GM12875 (cell line): ENCODE results near the gene UPP2.

Experiments used
- H3K4me3 ChIP-seq: one replicate; pipeline ENCODE4 v1.5.1; 2011; ENCODE audit warnings: low read depth, low read length, control low read depth
- CTCF ChIP-seq: IDR thresholded peaks from 2 replicates; pipeline ENCODE4 v1.5.1; 2011; ENCODE audit warnings: low read depth, mild to moderate bottlenecking, control low read depth, inconsistent platforms, low read length, moderate library complexity, borderline replicate concordance; ENCODE audit not compliant: insufficient read depth

The UPP2 gene

DNA sequence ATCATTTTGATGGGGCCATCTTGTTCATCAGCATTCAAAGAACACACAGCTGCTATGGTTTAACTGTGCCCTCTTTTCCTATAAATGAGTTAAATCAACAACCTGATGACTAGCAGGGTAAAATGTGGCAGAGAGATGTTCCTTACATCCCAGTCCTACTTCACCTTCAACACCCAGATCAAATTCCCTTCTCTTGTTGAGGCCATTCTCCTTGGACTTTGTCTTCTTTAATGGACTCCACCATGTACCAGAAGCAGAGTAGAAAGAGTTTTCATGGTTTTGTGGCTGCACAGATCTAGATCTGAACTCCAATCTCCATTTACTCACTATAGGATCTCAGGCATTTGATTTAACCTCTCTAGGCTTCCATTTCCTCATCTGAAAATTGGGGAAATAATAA is 6.4 kb upstream of the UPP2 start:
- no peak for TF ChIP-seq CTCF

DNA sequence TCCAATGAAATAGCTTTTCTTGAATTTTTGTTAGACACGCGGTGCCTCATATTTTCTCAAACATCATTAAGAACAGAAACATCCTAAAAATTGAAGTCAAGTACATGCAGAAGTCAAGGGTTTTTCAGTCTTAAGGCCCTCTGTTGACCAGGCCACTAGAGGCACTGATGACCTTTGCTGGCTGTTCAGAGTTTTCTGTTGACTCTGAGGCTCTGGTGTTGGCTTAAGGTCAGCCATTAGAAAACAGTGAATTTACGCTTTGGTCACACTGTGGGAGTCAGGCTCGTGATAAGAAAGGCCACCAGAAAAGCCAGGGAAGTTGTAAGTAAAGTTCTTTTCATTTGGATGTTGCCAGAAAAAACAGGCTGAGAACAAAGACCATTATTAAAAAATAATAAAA is 5.8 kb upstream of the UPP2 start:
- TF ChIP-seq CTCF, result no peak
- no peak overlapping the region for H3K4me3 ChIP-seq

More for the DNA sequence above, 6.4 kb upstream of the UPP2 start:
- H3K4me3 ChIP-seq, result no peak overlapping the region

DNA sequence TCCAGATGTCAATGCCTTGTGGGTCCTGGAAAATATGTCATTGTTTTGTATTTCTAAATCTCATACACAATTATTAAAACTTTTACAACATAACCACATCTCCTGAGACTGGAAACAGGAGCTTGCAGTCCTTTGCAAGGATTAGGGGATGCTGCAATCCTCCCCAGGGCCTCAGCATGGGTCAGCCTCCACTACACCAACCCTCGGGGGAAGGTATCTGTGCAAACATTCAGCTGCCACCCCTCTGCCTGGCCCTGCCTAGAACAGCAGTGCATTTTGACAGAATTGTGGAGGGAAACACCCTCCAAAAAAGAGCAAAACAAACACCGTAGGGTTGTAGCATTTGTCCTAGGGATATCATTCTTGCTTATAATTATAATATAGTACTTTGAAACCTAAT is 4.2 kb upstream of the UPP2 start:
- no peak for TF ChIP-seq CTCF

GRCh38 chr2:158098178-158098577 is 3.5 kb upstream of the UPP2 start:
- H3K4me3 ChIP-seq, result no peak overlapping the region

More for the DNA sequence above, 4.2 kb upstream of the UPP2 start:
- H3K4me3 ChIP-seq, result no peak overlapping the region

GRCh38 chr2:158099716-158100115 is 2.0 kb upstream of the UPP2 start:
- TF ChIP-seq CTCF, result no peak
- H3K4me3 ChIP-seq, result no peak overlapping the region

More at GRCh38 chr2:158098178-158098577, 3.5 kb upstream of the UPP2 start:
- TF ChIP-seq CTCF, result no peak

DNA sequence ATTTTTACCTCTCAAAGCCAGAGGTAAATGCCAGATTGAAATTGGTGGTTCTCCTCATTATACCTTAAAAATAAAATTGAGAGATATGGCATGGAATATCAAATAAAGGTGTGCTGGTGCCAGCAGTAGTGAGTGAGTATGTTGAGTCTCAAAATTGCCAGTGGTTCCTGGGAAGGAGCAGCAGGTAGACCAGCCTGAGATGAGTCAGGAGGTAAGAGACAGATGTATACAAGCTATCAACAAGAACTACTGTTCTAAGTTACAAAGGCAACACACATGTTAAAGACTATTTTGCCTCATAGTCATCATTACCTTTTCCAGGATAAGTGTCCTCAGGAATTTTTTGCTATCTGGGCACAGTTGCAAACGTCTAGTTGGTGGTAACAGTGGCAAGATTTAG is 1.3 kb upstream of the UPP2 start:
- TF ChIP-seq CTCF, result no peak
- H3K4me3 ChIP-seq, result no peak overlapping the region

DNA sequence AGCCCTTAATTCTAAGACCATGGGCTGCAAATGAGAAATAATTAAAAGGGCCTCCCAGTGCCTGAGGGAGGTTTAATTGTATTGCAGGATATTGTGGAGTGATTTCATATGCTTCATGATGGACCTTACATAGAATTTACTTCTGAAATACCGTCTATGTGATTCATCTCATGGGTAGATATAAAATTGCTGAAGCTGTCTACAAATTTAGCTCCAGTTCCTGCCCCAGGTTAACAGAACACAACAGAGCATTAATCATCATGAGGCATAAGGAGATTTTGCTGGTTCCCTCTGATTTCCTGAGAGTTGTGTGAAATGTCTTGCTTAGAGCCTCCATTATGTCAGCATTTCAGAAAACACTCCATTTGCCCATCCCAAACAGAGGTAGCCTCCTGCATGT is 770 bp downstream of the UPP2 start:
- no peak overlapping the region for H3K4me3 ChIP-seq
- no peak for TF ChIP-seq CTCF
